Fibroblast of skin of scalp (primary cell): ENCODE results near the gene ALDH1L2.
"Not testable (repeated sequence)": the region's sequence is repeated elsewhere in the genome, so short reads cannot be mapped to it uniquely, and the experiment has no call there.

Experiments used
- DNase-seq: peaks from one replicate; pipeline ENCODE4 v3.0.0-alpha.2; 2013

Gene ALDH1L2

DNA sequence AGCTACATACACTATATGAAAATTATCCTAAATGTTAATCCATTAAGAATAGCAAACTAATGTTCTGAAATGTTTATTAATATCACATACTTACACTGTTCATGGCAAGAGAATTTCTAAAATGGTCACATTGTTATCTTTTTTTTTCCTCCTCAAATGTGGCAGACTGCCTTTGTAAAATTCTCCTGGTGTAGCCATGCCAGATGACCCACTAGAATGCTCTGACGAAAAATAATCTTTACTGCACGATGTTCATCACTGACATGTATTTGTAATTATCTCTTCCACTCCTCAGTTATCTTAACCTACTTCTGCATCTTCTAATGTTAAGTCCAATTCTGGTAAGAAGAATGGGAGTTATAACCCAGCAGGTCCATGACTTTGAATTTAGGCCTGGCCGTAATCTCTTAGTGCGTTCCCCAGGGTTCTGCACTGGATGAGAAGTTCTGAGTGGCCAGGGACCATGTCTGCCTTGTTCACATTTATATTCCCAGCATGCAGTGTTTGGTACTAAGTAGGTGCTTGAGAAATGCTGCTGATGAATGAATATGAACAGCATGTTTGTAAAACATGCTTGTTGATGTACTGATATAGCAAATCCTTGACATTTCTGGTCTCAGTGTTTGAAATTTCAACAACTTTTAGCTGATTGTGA is 51.4 kb downstream of the ALDH1L2 start:
- no peak for DNase-seq

DNA sequence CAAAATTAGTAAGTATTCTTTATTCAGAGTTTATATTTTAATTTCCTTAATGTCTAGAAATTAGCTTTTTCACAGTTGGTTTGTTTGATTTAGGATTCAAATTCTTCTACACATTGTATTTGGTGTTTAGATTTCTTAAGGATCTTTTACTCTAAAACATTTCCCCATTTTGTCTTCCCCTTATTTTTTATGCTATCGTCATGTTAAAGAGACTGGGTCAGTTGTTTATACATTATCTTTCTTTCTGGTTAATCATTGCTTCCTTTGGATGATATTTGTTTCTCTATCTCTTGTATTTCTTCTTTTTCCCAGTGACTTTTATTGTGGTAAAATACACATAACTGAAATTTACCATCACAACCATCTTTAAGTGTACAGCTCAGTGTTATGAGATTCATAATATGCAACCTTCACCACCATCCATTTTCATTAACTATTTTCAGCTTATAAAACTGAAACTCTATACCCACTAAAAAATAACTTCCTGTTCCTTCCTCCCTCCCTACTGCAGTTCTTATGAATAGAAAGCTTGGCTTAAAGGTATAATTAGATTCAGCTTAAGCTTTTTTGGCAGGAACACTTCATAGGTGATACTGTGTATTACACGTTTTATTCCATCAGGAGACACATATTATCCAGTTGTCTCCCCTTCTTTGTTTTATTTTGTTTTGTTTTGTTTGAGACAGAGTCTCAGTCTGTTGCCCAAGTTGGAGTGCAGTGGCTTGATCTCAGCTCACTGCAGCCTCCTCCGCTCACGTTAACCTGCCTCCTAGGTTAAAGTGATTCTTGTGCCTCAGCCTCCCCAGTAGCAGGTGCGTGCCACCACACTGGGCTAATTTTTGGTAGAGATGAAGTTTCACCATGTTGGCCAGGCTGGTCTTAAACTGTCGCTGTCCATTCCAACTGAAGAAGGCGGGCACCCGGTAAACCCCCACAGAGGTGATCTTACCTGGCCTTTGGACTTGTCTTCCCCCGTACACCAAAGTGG is 53.1 kb downstream of the ALDH1L2 start:
- no peak for DNase-seq

DNA sequence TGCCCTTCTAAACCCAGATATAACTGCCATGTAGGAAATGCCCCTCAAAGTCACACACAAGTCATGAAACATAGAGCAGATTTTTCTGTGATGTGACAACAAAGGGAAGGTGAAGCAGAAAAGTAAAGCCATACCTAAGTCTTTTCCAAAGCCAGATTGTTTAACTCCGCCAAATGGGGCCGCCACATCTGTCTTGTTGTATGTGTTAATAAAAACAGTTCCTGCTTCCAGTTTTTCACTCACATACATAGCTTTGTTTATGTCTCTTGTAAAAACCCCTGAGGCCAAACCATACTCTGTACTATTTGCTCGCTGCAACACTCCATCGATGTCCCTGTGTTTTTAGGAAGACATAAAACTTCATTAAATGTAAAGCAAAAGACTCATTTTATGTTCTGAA is 57.8 kb downstream of the ALDH1L2 start:
- no peak for DNase-seq

DNA sequence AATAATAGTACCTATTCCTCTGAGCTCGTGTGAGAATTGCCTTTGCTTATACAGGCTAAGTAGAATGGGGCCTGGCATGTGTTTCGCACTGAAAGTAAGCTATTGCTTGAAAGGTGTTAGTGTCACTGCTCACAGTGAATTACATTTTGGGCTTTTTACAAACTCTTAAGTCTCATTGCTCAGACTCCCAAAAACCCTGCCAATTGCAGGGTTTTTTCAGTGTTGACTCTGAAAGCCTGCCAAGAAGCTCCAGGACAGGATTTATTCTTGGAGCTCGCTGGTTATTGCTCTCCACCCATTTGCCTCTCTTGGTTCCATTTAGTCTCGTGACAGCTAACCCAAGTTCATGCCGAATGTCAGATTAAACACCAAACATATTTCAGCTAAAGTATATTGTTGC is 58.4 kb downstream of the ALDH1L2 start:
- peak; percentile 66 for DNase-seq

DNA sequence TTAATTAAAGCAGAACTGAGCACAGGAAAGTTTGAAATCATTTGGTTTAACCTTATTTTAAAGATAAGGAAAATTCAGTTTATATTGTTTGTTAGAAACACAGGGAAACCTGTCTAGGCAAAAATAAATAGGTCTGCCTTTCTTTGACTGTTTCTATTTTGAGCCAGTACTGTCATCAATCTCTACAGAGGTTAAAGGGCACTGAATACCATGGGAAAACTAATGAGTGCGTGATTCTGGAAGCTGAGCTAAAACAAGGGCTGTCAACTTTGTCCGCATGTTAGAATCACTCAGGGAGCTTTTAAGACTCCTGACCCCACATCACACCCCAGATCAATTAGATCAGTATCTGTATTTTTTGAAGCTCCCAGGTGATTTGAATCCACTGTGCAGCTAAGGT is 59.3 kb downstream of the ALDH1L2 start:
- no peak for DNase-seq

DNA sequence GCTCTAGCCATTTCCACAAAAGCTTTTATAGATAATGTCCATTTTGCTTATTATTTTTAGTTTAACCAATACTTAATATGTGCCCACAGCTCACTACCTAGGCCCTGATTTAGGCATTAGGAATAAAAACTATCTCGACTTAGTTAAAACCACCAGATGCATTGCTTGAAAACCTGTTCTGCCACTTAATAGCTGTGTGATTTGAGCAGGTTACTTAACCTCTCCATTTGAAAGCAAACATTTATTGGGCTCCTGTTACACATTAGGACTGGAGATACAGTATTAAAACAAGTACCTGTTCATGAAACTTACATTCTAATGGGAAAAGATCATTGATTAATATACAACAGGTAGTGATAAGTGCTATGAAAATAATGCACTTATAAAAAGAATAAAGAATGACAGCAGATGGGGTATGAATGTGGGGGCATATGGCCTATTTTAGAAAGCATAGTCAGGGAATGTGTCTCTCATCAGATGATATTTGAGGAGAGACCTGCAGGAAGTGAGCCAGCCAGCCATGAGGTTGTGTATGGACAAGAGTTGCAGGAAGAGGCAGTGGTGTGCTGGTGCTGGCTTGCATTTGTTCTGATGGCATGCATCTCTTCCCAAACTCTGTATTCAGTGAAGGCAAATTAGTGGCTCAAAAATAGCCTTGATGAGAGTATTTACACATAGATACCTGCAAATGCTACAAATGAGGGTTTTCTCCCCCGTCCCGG is 63.9 kb downstream of the ALDH1L2 start:
- no peak for DNase-seq

DNA sequence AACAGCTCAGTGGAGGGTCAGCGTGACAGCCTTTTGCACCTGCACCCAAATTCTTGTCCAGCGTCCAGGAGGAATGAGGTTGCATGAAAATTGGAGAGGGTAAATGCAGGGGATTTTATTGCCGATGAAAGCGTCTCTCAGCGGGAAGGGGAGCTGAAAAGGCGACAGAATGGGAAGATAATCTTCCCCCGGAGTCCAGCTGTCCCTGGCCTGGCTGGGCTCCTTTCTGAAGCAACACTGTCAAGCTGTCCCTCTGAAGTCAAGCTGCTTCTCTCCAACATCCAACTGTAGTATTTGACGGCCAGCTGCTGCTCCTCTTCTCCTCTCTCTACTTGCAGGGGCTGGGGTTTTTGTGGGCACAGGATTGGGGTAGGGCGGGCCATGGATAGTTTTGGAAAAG is 65.5 kb downstream of the ALDH1L2 start:
- DNase-seq: no peak

DNA sequence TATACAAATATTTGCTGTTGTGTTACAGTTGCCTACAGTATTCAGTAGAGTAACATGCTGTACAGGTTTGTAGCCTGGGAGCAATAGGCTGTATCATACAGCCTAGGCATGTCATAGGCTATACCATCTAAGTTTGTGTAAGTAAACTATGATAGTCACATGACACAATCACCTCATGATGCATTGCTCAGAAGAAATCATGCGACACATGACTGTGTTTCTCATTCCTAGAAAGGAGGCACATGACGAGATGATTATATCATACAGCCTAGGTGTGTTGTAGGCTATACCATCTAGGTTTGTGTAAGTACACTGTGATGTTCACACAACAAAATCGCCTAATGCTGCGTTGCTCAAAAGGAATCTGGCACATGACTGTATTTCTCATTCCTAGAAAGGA is 66.2 kb downstream of the ALDH1L2 start:
- DNase-seq: no peak

DNA sequence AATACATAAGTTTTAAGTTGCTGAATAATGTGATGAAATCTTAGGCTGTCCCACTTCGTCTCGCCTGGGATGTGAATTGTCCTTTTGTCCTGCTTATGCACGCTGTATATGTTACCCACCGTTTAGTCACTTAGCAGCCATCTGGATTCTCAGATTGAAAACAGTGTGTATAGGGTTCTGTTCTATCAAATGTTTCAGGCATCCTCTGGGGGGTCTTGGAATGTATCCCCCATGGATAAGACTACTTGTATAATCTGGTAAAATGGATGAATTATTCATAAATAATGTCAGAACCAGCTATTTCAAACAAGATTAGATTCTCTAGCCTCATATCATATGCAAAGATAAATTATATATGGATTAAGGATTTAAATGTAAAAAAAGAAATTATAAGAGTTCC is 68.7 kb downstream of the ALDH1L2 start:
- no peak for DNase-seq

DNA sequence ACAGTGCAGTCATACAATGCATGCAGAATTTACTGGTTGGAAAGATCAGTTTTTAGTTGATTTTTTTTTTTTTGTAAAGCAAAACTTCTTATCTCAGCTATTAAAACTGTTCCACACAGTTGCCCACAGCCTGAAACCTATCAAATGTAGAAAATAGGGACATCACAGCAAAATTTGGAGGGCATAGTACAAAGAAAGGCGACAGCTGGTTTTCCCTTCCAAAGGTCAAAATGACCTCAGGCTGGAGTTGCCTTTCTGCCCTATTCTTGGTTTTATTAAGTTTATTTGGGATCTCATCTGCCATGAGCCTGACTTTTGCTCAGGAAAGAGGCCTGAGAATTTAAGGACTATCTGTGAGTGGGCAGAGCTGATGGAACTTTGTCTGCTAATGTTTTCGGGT is 69.7 kb downstream of the ALDH1L2 start:
- DNase-seq: no peak

DNA sequence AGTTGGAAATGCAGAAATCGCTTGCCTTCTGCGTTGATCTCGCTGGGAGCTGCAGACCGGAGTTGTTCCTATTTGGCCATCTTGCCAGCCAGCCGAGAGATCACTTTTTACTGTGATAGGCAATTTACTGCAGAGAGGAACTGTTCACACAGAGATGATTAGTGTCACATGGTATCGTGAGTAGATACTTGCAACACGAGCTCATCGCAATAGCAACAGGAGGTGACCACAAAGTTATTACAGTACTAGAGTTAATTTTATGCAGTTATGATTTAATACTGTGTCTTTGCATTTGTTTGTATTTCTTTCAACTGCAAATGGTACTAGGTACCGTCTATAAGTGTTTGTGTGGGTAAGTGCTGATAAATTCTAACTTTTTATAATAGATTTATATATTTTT is 70.4 kb downstream of the ALDH1L2 start:
- peak; percentile 66 for DNase-seq

DNA sequence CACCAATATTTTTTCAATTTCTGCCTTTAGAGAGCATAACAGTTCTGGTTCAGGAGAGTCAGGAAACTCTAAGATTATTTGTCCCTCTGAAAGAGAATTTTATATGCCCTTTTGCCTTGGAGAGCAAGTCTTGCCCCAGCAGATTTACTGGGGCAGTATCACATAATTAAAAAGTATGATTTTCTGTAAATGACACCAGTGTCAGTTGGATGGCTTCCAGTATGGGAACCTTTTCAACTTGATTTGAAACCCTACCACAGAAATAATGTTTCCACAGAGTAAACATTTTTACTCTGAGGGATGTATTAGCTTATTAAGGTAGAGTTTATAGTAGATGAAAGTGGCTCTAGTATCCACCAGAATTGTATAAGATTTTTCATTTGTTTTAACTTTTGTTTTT is 82.8 kb downstream of the ALDH1L2 start:
- DNase-seq: no peak

DNA sequence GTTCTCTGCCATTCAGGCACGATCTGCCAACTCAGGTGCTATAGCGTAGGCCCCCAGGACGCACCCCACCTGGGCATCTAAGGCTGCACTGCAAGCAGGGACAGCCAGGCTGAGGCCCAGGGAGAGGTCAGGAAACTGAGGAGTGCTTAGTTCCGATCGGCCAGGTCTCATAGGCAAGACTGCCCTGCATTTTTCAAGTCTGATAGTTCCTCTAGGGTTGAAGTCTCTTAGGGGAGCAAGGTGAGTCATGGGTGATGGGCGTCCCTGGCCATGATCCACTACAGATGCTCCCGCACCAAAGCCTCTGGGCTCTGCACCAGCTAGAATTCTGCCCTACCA is 84.9 kb downstream of the ALDH1L2 start:
- DNase-seq: no peak

DNA sequence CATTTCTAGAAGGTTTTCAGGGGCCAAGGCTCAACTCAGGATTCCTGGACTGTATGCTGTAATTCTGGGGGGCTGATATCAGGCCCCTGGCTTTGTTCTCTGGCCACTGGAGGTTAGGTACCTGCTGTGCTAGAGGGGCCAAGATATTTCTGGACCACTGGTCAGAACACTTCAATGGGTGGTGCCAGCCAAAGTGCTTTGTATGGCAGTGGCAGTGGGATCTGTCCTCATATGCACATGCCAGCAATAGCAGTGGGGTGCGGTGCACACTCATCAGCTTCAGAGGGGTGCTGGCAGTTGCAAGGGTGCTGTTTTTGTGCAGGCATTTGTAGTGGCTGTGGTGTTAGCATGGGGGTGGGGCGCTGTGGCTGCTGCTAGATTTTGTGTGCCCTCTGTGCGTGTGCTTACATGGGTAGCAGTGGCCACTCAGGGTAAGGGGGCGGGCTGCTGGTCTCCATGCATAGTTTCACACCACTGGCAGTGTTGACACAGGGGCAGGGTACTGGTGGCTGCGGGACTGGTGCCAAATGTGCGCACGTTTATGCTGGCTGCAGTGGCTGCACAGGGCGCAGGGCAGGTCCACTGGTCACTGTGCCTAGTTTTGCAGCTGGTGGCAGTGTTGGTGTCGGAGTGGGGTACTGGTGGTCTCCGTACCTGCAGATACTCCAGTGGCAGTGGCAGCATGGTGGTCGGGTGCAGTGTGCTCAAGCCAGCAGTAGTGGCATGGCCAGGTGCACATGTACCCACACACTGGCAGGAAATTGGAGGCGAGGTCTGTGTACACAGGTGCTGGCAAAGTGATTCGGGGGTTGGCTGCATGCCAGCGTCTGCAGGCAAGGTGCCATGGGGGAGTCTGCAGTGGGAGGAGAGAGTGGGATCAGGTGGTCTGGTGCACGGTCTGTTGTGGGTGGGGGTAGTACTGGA is 85.6 kb downstream of the ALDH1L2 start:
- DNase-seq: no peak

DNA sequence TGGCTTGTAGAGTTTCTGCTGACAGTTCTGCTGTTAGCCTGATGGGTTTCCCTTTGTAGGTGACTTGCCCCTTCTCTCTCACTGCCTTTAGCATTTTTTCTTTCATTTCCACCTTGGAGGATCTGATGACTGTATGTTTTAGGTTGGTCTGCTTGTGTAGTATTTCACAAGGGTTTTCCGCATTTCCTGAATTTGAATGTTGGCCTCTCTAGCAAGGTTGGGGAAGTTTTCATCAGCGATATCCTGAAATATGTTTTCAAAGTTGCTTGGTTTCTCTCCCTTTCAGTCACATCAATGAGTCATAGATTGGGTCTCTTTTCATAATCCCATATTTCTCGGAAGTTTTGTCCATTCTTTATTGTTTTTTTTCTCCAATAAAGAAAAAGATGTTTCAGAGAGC is 86.7 kb downstream of the ALDH1L2 start:
- DNase-seq: no peak

DNA sequence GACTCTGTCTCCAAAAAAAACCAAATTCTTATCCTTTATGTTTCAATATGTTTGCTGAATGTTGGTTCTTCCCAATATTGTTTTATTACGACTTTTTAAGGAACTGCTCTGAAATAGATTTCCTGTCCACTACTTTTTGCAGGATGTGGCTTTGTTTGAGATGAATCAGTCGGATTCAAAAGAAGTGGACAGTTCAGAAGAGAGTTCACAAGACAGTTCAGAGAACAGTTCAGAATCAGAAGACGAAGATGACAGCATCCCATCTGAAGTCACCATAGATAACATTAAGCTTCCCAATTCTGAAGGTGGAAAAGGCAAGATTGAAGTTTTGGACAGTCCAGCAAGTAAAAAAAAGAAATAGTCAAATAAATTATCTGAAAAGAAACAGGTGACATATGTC is 89.9 kb downstream of the ALDH1L2 start:
- DNase-seq: no peak

DNA sequence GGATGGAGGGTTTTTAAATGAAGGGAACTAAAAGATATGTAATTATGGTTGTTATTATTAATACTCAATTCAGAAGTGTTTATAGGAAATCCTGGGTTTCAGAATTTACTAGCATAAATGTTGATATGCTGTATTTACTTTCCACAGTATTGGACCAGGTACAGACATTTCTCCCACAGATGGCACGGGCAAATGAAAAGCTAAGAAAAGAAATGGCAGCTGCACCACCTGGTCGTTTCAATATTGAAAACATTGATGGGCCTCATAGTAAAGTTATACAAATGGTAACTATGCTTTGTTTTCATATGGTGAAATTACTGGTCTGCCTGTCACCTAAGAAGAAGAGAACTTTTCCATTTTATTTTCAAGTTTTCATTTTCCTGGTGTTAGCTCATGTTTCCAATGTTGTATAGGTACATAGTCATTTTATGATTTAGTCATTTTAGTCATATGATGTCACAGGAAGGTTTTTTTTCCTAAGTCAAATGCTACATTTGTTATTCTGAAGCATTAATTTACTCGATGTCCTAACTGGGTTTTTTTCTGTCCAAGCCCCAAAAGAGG is 92.6 kb downstream of the ALDH1L2 start:
- DNase-seq: no peak

DNA sequence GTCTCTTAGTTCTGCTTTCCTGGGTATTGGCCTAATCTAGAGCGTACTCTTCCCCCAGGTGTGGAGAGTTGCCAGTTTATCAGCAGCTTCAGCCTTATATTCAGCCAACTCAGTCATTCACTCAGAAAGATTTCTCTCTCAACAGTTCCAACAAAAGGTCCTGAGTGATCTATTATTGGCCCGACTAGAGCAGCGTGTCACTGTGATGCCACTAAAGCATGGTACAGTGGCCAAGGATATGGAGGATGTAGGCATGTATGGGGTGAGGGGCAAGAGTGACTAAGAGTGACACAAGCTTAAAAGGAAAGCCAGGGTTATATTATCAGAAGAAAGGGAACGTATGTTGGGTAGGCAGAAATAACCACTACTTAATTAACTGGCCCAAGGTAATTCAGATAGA is 93.3 kb downstream of the ALDH1L2 start:
- DNase-seq: no peak

DNA sequence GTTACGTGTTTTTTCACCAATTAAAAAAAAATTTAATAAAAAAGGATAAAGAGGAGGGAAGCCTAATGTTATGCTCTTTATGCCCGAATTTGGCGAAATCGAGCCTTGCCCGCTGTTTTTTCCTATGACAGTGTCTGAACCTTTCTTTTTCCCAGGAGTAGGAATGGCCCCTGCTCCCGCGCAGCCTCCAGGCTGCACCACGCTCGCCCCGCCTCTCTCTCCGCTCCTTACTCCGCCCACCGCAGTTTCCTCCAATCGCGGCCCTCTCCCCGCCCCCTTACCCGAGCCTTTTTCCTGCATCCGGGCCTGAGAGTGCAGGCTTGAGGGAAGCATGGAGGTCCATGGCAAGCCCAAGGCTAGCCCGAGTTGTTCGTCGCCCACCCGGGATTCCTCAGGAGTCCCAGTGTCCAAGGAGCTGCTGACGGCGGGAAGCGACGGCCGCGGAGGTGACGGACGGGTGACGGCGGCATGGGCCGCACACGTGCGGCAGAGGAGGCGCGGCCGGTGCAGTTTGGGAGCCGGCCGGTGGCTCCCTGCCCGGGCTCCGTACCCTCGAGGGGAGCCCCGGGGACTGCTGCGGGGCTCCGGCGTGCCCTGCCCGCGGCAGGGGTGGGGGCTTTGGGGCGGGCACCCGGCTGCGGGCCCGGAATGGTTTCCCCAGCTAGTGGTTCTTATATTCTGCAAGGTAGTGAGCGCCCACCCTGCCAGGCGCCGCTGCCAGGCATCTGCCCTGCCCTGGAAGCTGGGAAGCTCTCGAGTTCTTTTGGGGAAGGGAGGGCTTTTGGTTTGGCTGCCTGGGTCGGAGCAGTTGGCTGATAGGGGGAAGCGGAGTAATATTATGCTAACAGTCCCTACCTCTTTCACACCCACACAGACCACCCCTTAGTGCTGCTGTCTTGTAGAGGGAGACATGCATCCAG is 98.0 kb downstream of the ALDH1L2 start, which contains the start of gene NOPCHAP1:
TSS of gene NOPCHAP1 (plus strand) at position 295 of the 920 bp plus-strand sequence. CDS start at position 332, 37 bp downstream.
- DNase-seq: peak; percentile 89

DNA sequence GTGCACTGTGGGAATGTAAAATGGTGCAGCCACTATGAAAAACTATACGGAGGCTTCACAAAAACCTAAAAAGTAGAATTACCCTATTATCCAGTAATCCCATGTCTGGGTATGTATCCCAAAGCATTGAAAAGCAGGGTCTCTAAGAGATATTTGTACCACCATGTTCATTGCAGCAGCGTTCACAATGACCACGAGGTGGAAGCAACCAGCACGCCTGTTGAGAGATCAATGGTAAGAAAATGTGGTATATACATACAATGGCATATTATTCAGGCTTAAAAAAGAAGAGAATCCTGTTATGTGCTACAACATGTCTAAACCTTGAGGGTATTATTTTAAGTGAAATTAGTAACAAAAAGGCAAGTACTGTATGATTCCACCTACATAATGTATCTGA is 99.1 kb downstream of the ALDH1L2 start:
- no peak for DNase-seq

DNA sequence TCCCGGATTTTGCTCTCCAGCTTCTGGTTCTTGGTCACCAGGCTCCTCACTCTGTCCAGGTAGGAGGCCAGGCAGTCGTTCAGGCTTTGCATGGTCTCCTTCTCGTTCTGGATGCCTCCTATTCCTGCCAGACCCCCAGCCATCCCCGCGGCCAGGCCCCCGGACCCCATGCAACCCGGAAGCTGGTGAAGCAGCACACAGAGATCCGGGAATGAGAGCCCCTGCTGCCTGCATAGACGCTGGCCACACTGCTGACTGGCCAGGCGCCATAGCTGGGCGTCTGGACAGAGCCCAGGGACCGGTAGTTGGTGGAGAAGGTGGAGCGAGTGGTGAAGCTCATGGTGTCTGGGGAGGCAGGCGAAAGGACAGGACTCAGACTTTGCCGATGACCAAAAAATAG is 106.6 kb downstream of the ALDH1L2 start:
- not testable (repeated sequence) for DNase-seq
